Measurements from ENCODE around the gene ZNRF3.
A peak's percentile ranks its signal among the peaks of the same experiment; 100 is the strongest.
"Not testable (repeated sequence)": the region's sequence is repeated elsewhere in the genome, so short reads cannot be mapped to it uniquely, and the experiment has no call there.

The ZNRF3 gene

DNA sequence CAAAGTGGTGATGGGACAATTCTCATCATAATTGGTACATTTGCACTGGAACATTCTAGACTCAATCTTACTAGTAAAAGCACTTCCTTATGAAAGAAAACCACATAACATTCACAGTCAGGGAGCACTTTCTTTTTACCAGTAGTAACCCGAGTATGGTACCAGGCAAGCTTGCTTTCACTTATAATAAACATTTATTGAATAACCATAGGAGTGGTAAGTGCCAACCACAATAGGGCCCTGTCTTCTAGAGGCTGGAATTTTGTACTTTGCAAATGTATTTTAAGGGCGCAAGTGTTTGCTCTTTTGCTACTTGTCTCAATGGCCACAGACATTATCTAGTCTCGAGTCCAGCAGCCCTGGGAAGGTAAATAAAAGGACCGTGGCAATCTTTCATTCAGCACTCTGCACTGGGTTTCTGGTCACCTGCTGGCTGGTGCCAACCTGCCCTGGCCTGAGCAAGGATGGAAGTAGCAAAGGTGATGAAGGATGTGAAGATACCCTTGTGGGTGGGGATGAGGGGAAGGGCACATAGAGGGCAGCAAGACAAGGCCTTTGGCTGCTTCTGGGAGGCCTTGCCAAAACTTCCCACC is 154.1 kb downstream of the ZNRF3 start:
- no peak overlapping the region for H3K27ac ChIP-seq
- TF ChIP-seq, protein P1, sequence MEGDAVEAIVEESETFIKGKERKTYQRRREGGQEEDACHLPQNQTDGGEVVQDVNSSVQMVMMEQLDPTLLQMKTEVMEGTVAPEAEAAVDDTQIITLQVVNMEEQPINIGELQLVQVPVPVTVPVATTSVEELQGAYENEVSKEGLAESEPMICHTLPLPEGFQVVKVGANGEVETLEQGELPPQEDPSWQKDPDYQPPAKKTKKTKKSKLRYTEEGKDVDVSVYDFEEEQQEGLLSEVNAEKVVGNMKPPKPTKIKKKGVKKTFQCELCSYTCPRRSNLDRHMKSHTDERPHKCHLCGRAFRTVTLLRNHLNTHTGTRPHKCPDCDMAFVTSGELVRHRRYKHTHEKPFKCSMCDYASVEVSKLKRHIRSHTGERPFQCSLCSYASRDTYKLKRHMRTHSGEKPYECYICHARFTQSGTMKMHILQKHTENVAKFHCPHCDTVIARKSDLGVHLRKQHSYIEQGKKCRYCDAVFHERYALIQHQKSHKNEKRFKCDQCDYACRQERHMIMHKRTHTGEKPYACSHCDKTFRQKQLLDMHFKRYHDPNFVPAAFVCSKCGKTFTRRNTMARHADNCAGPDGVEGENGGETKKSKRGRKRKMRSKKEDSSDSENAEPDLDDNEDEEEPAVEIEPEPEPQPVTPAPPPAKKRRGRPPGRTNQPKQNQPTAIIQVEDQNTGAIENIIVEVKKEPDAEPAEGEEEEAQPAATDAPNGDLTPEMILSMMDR (conservative IDR thresholded peaks at IDR 0.05), result no peak

DNA sequence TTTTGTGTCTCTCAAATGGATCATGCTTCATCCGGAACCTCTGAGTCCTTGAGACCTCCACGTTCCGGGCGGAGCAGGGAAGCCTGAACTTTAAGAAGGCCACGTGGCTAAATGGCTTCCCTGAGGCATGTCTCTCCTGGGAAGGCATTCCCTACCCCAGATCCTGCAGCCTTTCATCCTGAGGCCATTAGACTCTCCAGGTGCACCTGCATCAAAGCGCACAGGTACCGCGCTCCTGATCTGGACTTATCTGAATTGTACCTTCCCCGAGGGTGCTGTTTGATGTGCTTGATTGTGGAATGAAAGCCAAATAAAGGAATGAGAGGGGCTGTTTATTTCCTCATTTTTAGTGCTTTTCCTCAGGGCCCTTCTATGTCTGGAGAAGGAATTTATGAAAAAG is 155.8 kb downstream of the ZNRF3 start:
- 0 out of 2 replicates have a peak overlapping the region, but pooled peaks have one; percentile 18 for H3K27ac ChIP-seq
- TF ChIP-seq, protein P1 (conservative IDR thresholded peaks at IDR 0.05), result no peak

DNA sequence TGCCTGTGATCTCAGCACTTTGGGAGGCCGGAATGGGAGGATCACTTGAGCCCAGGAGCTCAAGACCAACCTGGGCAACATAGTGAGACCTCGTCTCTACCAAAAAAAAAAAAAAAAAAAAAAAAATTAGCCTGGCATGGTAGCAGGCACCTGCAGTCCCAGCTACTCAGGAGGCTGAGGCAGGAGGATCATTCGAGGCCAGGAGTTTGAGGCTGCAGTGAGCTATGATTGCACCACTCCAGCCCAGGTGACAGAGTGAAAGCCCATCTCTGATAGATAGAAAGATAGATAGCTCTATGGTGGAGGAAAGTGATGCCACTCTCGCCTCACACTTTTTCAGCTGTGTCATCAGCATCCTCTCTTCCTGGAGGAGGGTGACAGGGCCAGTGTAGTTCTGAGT is 156.3 kb downstream of the ZNRF3 start:
- H3K27ac ChIP-seq, result not testable (repeated sequence)

DNA sequence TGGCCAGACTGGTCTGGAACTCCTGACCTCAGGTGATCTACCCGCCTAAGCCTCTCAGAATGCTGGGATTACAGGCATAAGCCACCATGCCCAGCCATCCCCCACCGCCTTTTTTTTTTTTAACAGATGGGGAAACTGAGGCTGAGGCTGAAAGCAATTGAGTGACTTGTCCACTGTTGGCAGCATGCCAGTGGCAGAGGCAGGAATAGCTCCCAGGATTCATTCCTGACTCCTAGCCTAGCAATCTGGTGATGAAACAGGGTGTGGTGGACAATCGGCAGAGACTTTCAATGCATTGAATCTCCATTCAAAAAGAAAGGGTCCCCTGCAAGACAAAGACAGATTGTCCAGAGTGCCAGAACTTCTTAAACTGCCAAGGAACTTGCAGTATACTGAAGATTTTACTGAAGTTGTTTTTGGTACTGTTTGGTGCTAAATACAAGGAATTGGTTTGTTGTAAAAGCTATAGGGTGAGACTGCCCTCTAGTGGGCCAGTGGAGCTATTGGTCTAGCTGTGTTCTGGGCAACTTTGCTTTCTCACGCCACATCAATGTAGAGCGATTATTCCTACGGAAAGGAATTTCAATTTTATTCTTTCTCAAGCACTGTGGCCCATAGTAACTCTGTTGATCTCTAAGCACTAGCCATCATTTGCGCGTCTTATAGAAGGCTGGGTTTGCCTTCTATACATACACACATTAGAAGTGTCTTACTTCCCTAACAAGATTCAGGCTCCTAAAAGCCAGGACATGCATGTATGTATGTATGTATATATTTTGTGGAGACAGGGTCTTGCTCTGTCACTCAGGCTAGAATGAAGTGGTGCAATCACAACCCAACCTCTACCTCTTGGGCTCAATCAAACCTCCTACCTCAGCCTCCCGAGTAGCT is 157.3 kb downstream of the ZNRF3 start:
- TF ChIP-seq, protein P1 (conservative IDR thresholded peaks at IDR 0.05), result peak; percentile 95
- no peak overlapping the region for H3K27ac ChIP-seq

DNA sequence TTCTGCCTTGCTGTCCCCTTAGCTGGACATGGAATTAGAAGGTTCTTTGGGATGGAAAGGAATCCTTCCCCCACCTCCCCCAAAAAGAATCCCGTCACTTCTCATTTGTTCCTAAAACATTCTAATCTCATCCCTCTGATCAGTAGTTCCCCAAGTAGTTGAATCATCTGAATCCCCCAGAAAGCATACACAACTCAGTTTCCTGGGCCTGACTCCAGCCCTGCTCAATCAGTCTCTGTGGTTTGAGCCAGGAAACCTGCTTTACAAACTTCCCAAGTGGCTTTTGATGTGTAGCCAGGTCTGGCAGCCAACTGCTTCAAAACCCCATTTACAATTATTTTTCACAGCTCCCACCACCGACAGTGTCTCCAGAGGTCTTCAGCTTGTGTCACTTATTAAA is 158.0 kb downstream of the ZNRF3 start:
- TF ChIP-seq, protein P1 (conservative IDR thresholded peaks at IDR 0.05), result no peak
- no peak overlapping the region for H3K27ac ChIP-seq

DNA sequence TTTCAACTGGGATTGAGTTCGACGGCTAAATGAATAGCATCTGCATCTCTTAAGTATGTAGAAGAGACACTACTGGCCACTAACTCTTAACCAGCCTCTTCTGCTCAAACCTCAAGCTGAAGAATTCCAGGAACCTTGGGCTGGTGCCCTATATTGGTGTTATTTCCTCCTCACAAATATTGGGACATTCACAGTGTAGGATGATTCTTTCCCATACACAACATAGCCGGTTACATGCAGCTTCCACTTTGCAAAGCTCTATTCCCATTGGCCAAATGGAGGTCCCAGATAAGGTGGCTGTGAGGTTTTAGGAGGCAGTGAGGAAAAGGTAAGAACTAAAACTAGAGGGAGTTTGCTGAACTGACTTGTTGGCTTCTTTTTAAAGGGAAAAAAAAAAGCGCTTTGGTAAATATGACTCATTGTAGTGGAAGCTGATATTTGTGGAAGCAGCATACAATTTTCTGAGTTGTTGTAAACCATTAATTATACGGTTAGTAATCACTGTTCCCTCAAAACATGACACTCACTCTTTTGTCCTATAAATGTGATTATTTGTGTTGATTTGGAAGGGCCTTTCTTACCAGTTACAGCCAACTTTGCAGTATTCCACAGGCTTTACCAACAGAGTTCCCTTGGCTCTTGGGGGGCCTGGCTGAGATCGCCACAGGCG is 160.7 kb downstream of the ZNRF3 start:
- TF ChIP-seq, protein P1 (conservative IDR thresholded peaks at IDR 0.05), result no peak
- no peak overlapping the region for H3K27ac ChIP-seq

DNA sequence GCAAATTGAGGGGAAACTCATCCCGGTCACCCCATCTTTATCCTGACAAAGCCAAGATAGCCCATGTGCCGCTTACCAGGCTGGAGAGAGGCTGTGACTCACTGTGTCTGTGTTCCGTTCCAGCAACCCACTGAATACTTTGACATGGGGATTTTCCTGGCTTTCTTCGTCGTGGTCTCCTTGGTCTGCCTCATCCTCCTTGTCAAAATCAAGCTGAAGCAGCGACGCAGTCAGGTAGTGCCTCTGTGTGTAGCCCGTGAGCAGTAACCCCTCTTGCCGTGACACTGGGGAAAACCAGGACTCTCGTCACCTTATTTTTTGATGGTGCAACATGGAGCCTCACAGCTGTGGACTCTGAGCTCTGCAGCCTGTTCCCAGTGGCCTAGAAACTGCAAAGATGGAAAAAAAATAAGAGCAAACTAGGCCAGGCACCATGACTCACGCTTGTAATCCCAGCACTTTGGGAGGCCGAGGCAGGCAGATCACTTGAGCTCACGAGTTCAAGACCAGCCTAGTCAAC is 161.3 kb downstream of the ZNRF3 start:
- no peak overlapping the region for H3K27ac ChIP-seq
- TF ChIP-seq, protein P1 (conservative IDR thresholded peaks at IDR 0.05), result no peak
